PC-3 (cell line): ENCODE data around the gene ENTPD2. TPM values are rescaled to one million over a fixed set of nuclear protein-coding genes. Genes with fewer than 3 reads are reported as not detected.

Source experiments
- ATAC-seq: fragments of 200-7000 bp; cut with Tn5 transposase; 2 replicates; pipeline ENCODE4 v1.9.1; 2020; ENCODE audit warnings: mild to moderate bottlenecking, moderate library complexity
- BruUV-seq: library from RNA; stranded (reverse); fragments of 400-500 nt; replicated peaks from 2 replicates; lab custom pipeline; 2021; lab: Mats Ljungman, UMichigan
- CTCF ChIA-PET: fragments of 300-600 bp; sonication (Branson Sonifier 250); formaldehyde crosslinking; loops from one replicate; lab custom pipeline; 2022; ENCODE audit warnings: antibody characterized with exemption; lab: Charles Lee
- POLR2A ChIA-PET: fragments of 300-600 bp; sonication (Branson Sonifier 250); formaldehyde crosslinking; loops from one replicate; lab custom pipeline; 2022; ENCODE audit warnings: antibody characterized with exemption; ENCODE audit not compliant: unreplicated experiment; lab: Charles Lee
- DNase-seq: peaks from one replicate; pipeline ENCODE4 v3.0.0-alpha.2; 2015
- H2AFZ ChIP-seq: fragments of 300-600 bp; sonication (generic); 2 replicates; pipeline ENCODE4 v1.6.0; 2016; ENCODE audit warnings: antibody characterized with exemption, low read length
- H3F3A ChIP-seq: fragments of 300-600 bp; sonication (generic); one replicate; pipeline ENCODE4 v1.6.0; 2017; ENCODE audit warnings: antibody characterized with exemption, low read length, control low read depth, mild to moderate bottlenecking; ENCODE audit not compliant: unreplicated experiment
- H3K27ac ChIP-seq: fragments of 300-600 bp; sonication (generic); 2 replicates; pipeline ENCODE4 v1.5.1; 2016; ENCODE audit warnings: mild to moderate bottlenecking, low read length
- H3K27me3 ChIP-seq: fragments of 300-600 bp; sonication (generic); 2 replicates; pipeline ENCODE4 v1.6.1; 2016; ENCODE audit warnings: low read length, mixed read lengths
- H3K36me3 ChIP-seq: fragments of 300-600 bp; sonication (generic); 2 replicates; pipeline ENCODE4 v1.6.1; 2016; ENCODE audit warnings: low read depth, mixed run types, low read length, mixed read lengths
- H3K4me1 ChIP-seq: fragments of 300-600 bp; sonication (generic); 2 replicates; pipeline ENCODE4 v1.5.1; 2016; ENCODE audit warnings: low read length; ENCODE audit not compliant: insufficient read depth
- H3K4me2 ChIP-seq: fragments of 300-600 bp; sonication (generic); 2 replicates; pipeline ENCODE4 v1.6.0; 2016; ENCODE audit warnings: low read length
- H3K4me3 ChIP-seq: fragments of 300-600 bp; sonication (generic); 2 replicates; pipeline ENCODE4 v1.5.1; 2016; ENCODE audit warnings: mild to moderate bottlenecking, low read length, mixed read lengths
- H3K79me2 ChIP-seq: fragments of 300-600 bp; sonication (generic); 2 replicates; pipeline ENCODE4 v1.6.1; 2017; ENCODE audit warnings: low read length, mixed read lengths
- H3K9ac ChIP-seq: fragments of 300-600 bp; sonication (generic); 2 replicates; pipeline ENCODE4 v1.6.0; 2016; ENCODE audit warnings: mild to moderate bottlenecking, low read length
- H3K9me2 ChIP-seq: fragments of 300-600 bp; sonication (generic); replicated peaks from 2 replicates; pipeline ENCODE4 v1.6.1; 2016; ENCODE audit warnings: mixed run types, low read length, mixed read lengths
- H3K9me3 ChIP-seq: fragments of 300-600 bp; sonication (generic); 2 replicates; pipeline ENCODE4 v1.6.1; 2016; ENCODE audit warnings: low read length, mixed read lengths
- H4K20me1 ChIP-seq: fragments of 300-600 bp; sonication (generic); 2 replicates; pipeline ENCODE4 v1.6.1; 2016; ENCODE audit warnings: low read length, mixed read lengths
- CTCF ChIP-seq: fragments of 300-600 bp; sonication (generic); conservative IDR thresholded peaks from 2 replicates; pipeline ENCODE4 v1.5.1; 2017; ENCODE audit warnings: antibody characterized with exemption, low read depth, mild to moderate bottlenecking, low read length
- EZH2 ChIP-seq: fragments of 300-600 bp; sonication (generic); IDR thresholded peaks from one replicate; pipeline ENCODE4 v1.6.1; 2017; ENCODE audit warnings: antibody characterized with exemption, mild to moderate bottlenecking, low read length; ENCODE audit not compliant: unreplicated experiment
- EZH2phosphoT487 ChIP-seq: fragments of 300-600 bp; sonication (generic); IDR thresholded peaks from 2 replicates; pipeline ENCODE4 v1.6.1; 2018; ENCODE audit warnings: mild to moderate bottlenecking, antibody characterized with exemption, low read length, borderline replicate concordance
- intact Hi-C: fragments of 100-400 bp; cut with micrococcal nuclease; formaldehyde crosslinking; loops from 2 replicates; pipeline ENCODE4 v1.9.0; 2023
- total RNA-seq: library from RNA; depleted of rRNA; stranded (reverse); fragments of >200 nt; gene quantifications from 2 replicates; pipeline ENCODE4 v1.2.3, GENCODE V29; 2014

The ENTPD2 gene
- total RNA-seq, 1 experiment from 2014 or later: 1.3 TPM

- H3K79me2 ChIP-seq: no peaks in the 10 kb centered on the region
- DNase-seq: no peak
- no peaks in the 10 kb centered on the region for H3K27me3 ChIP-seq
- no peak for TF ChIP-seq CTCF
- no peak for TF ChIP-seq EZH2
- no peak for TF ChIP-seq EZH2phosphoT487
- intact Hi-C loops: no loop called here
- H3K36me3 ChIP-seq: no peaks in the 10 kb centered on the region
- H4K20me1 ChIP-seq: no peaks in the 10 kb centered on the region
- POLR2A ChIA-PET: no interaction called here
- no peak overlapping the region for H3K9ac ChIP-seq
- no peaks in the 10 kb centered on the region for H3K9me3 ChIP-seq
- no peaks in the 10 kb centered on the region for H3F3A ChIP-seq
- BruUV-seq: no TSS peak
- H3K9me2 ChIP-seq: no peaks in the 10 kb centered on the region
- no peak overlapping the region for H3K4me3 ChIP-seq
- H3K27ac ChIP-seq: no peak overlapping the region
- CTCF ChIA-PET: no interaction called here
- no peak for ATAC-seq
- no peak overlapping the region for H2AFZ ChIP-seq
- 0 out of 2 replicates have a peak, but pooled peaks cover 4% of the 10 kb centered on the region for H3K4me1 ChIP-seq
- no peak overlapping the region for H3K4me2 ChIP-seq
Observed at GRCh38 chr9:137020771-137021567, 32.9 kb downstream of the ENTPD2 start.

- intact Hi-C loops: no loop called here
- Histone ChIP-seq H3K27me3 (no peaks in the 10 kb centered on the region), H3K79me2 (no peaks in the 10 kb centered on the region), H3F3A (no peaks in the 10 kb centered on the region), H3K27ac (no peak overlapping the region), H3K4me2 (no peak overlapping the region), H2AFZ (no peak overlapping the region), H3K9me2 (no peaks in the 10 kb centered on the region), H3K9me3 (no peaks in the 10 kb centered on the region), H4K20me1 (no peaks in the 10 kb centered on the region), H3K9ac (no peak overlapping the region), H3K4me3 (no peak overlapping the region), H3K4me1 (0 out of 2 replicates have a peak, but pooled peaks cover 4% of the 10 kb centered on the region), H3K36me3 (no peaks in the 10 kb centered on the region)
- ChIA-PET POLR2A (no interaction called here), CTCF (no interaction called here)
- no TSS peak for BruUV-seq
- DNase-seq (no peak), ATAC-seq (no peak)
- TF ChIP-seq CTCF: no peak
- TF ChIP-seq EZH2phosphoT487: no peak
- no peak for TF ChIP-seq EZH2
Observed at GRCh38 chr9:137019891-137020683, 33.8 kb downstream of the ENTPD2 start.
